COLO829 (cell line): ENCODE results near the gene JARID2.
A peak's percentile ranks its signal among the peaks of the same experiment; 100 is the strongest.

Experiments used
- DNase-seq: peaks from one replicate; pipeline ENCODE4 v3.0.0; 2012; ENCODE audit warnings: low spot score

The JARID2 gene

DNA sequence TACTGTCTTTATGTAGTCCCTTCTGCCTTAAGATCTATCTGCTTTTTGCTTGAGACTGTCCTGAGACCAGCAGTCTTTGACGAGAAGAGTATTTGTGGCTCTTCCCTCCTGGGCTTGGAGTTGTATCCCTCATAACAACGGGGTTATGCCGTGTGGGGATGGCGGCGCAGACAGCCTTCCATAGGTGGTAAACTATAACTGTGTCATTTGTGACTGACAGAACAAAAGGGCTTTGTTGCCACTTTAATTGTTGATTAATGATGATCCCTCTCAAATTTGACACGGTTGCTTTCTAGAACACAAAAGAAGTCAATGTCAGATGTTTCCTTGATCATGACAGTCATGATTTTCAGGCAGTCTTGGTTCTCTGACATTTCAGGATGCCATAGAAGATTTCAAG, 196.6 kb downstream of the JARID2 start:
- no peak for DNase-seq

GRCh38 chr6:15443119-15443830, 197.4 kb downstream of the JARID2 start:
- no peak for DNase-seq

GRCh38 chr6:15444081-15444731, 198.3 kb downstream of the JARID2 start:
- DNase-seq = no peak

DNA sequence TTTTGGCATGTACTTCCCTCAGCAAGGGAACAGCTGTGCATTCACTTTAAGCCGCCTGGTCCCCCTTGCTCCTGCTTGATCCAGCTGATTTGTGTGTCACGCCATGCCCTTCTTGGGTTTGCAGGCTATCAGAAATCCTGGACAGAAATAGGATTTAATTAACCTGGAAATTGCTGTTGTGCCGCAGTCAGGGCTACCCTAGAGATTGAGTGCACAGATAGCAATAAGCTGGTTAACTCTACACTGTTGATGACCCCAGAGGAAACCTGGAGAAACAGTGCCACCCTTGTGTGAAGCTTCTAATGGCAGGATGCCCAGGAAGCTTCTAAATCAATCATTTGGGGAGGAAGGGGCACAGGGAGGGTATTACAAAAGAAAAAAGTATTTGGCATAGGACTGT, 199.0 kb downstream of the JARID2 start:
- DNase-seq = peak; percentile 86

GRCh38 chr6:15447546-15448267, 201.8 kb downstream of the JARID2 start:
- no peak for DNase-seq

DNA sequence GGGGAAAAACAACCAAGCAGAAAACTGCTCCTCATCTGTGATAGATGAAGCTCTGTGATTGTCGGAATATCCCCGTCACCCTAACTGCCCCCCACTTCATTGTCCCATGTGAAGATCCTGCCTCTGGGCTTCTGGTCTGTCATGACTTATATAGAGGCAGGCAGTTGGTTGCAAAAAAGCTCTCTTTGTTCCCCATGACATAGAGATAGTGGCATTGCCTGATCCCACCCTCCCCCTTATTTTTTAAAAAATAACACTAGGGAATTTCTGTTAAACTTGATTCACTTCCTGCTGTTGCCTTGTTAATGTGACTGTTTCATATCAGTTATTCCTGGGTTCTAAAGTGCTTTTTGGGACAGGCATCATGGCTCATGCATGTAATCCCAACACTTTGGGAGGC, 203.1 kb downstream of the JARID2 start:
- DNase-seq = peak; percentile 77

- no peak for DNase-seq
Measured at GRCh38 chr6:15451738-15452137, 205.9 kb downstream of the JARID2 start.

DNA sequence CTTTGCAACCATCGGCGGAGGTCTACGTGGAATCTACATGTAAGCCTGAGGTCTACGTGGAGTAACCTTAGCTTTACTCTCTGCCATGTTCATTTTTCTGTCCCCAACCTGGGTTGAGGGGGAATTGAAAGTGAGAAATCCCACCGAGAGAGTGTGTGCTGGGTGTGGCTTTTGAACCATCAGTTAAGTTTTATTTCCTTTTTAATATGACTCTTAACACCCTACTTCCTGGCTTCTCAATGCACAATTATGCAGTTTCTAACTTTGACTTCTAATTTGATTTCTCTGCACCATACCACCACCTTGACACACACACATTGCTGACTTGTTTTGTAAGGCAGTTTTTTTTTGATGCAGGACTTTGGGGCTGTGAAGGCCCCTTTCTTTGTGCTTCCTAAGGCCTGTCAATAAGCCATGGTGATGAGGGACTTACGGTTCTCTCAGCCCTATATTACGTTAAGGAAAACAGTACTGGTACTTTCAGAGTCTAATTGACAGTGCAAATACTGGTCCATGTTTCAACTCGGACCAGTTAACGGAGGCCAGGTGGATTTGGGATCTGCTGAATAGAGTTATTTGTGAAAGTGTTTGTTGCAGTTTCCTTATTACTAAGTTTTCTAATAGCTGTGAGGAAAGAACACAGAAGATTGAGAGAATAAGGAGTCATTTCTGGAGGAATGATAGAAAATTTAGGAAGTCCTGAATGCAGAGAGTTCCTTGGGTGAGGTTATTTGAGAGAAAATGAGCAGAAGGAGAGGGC, 206.5 kb downstream of the JARID2 start:
- DNase-seq = no peak

DNA sequence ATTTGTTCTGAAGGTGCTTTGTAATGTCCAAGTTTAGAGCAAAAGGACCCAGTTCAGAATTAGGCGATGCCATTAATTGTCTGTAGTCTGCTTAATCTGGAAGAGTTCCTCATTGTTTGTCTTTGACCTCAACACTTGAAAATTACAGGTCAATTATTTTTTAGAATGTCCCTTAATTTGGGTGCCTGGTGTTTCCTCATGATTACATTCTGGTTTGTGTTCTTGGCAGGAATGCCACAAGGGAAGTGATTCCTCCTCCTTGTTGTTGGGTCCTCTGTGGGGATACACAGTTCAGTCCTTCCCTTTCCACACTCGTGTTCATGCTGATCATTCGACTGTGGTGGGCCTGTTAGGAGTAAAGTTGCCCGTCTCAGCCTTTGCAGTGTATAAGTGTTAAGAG, 207.3 kb downstream of the JARID2 start:
- DNase-seq = no peak

- DNase-seq = no peak
Measured at GRCh38 chr6:15453622-15454021, 207.8 kb downstream of the JARID2 start.

- DNase-seq = no peak
Measured at GRCh38 chr6:15456422-15456821, 210.6 kb downstream of the JARID2 start.

DNA sequence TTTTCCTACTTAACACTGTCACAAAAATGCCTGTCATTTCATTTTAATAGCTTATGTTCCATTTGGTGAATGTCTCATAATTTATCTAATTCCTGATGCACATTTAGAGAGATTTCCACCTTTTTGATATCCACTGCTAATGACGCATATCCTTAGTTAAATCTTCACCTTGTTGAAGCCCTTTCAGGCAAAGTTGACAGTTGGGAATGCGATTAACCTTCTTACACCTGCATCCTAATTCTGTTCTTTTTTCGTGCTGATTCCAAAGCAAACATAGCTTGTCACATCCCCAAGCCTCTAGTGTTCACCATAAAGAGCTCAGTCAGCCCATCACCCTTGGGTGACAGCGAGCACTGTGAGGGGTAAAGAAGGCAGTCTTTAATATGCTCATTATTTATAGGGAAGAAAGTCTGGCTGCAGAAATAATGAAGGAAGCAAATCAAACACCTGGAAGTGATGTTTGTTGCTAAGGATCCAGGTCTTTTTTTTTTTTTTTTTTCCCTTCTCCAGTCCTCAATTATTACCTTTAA, 211.3 kb downstream of the JARID2 start:
- no peak for DNase-seq

DNA sequence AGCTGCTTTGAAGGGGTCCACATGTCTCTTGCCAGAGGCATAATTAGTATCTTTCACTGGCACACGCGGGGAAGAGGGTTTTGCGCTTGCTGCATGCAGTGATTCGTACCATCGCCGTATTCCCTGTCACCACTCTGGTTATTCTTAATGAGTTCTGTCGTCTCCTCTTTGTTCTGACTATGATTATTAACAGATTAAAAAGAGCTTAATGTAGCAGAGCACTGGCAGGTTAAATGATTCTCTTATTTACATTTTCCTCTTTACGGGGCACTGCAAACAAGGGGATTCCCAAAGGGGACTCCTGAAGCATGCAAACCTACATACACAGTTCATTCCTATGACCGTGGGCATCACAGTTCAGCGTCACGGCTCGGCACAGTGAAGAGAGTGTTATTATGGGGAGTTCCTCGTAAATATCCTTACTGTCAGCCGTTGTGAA, 212.2 kb downstream of the JARID2 start:
- no peak for DNase-seq

GRCh38 chr6:15460110-15460727, 214.3 kb downstream of the JARID2 start:
- no peak for DNase-seq

DNA sequence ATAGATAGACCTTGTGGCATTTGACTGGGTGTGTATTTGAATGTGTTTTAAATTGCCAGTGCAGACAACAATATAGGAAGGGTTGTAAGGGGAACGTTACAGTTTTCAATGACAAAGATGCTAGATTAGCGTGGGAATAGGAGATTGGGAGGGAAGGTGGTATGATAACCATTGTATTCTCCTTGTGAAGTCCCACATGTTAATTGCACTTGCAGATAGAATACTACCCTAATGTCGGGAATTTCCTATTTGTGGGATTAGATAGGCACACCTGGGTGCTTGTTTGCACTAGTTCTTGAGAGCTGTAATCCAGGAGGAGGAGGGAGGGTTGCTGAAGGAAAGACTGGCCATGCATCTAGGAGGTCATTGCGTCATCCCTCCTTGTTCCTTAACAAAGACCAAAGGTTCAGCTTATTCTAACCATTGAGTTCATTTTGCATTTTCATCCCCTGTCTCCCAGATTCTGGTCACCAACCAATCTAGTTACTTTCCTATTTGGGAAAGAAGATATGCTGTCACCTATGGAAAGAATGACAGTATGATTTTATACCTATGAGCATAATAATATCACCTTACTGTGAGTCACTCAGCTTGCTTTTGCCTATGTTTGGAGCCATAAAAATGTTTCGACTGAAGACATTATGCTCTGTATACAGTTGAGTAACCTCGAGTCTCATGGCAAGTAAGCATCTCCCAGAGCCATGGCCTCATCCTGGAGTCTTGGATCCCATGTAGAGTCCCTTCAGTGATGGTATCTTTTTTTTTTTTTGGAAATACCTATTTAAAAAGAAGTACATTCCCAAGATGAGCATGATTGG, 215.5 kb downstream of the JARID2 start:
- no peak for DNase-seq

DNA sequence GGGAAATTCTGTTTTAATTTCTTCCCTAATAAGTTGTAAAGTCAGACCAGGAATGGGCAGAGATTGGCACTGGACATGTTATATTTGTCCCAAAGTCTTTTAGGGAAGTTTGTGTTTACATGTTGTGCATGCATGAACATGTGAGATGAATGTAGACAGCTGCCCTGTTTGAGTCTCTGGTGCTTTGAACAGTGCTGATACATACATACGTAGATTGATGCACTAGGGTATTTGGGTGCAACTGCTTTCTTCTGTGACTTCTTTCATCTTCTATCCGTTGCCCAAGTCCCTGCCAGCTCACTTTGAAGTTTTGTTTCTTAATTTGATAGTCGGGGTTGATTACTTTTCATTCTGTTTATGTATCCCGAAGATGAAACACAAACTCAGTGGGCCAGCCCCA, 216.4 kb downstream of the JARID2 start:
- no peak for DNase-seq

DNA sequence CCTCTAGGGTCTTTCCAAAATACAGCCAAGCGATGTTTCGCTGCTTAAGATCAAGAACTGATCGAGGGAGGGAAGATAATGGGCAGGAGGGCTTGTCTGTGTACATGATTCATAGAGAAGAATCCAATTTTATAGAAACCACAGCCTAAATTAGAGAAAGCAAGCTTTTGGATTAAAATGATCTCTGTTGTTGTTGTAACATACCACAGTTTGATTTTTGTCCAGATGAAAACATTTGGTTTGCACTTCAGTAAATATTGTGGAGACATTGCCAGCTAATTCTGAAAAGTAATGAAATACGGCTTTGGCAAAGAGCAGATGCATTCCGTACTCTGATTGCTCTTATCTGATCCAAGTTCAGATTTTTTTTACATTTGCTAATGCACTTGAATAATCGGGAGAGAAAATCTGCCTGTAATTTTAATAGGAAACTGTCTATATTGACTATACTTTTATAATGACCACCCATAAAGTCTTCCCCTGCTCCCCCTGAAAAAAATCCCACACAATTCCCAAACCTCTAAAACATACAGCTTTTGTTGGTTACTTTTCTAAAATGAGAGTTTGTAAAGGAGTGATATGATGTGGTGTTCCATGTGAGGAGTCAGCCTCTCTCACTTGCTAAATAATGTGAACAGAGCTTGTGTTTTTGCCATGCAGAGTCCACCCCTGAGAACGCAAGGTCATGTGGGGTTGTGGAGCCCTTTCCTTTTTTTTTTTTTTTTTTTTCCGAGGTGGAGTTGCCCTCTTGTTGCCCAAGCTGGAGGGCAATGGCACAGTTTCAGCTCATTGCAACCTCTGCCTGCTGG, 217.1 kb downstream of the JARID2 start:
- DNase-seq = no peak

DNA sequence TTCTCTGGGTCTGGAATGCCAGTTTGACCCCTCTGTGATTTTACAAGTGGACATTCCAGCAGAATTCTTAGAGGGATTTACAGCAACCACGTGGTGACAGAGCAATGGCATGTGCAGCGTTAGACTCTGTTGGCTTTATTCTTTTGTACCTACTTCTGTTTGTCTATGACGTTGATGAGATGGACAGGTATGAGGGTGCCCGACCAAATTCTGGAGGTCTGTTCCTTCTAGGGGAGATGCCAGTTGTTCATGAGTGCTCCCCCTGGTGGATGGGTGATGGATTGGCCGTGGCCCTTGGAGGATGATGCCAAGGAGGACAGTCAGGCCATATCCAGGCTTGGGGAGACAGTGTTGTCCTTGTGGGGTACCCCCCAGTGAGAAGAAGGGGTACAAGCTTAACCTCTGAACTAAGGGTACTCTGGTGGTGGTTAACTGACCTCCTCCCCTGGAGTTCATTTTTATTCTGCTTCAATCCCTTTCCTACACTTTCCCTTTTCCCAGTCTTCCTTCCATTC, 218.4 kb downstream of the JARID2 start:
- no peak for DNase-seq

DNA sequence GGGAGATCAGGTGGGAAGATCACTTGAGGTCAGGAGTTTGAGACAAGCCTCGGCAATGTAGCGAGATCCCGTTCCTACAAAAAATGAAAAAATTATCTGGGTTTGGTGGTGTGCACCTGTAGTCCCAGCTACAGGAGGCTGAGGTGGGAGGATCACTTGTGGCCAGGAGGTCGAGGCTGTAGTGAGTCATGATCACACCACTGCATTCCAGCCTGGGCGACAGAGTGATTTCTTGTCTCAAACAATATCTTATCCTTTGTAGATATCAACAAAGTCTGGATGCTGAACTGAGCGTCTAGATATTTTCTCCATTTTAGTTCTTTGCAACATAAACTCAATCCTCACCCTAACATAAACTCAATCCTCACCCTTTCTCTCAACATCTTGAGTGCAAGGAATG, 219.3 kb downstream of the JARID2 start:
- DNase-seq = no peak

DNA sequence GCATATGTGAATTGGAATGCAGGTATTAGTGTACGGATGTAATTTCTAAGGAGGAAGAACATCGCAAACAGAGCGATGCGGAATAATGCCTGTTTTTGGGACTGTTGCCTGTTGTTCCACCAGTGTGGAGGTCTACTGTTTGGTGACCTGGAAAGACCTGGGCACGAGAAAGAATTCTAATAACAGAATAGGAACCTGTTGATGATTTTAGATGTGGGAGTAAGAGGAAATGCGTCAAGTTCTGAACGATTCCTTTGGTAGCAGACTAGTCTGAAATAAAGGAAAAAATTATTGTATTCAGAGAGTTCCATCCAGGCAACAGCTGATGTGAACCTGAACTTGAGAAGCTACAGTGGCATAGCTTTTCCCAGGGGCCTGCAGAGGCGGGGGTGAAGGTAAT, 224.9 kb downstream of the JARID2 start:
- no peak for DNase-seq
